ENCODE data around the gene PCDHGA3. TPM values are rescaled to one million over a fixed set of nuclear protein-coding genes. Genes with fewer than 3 reads are reported as not detected.
A peak's percentile ranks its signal among the peaks of the same experiment; 100 is the strongest.
"Not testable (repeated sequence)": the region's sequence is repeated elsewhere in the genome, so short reads cannot be mapped to it uniquely, and the experiment has no call there.

Gene PCDHGA3
- total RNA-seq: 1 to 10 TPM; 3.0 to 4.7 (median 4.1) TPM

GRCh38 chr5:141343242-141343952 lies at the start of gene PCDHGA3:
PCDHGA3 (plus strand) TSS chr5:141343829; CDS start chr5:141344034, 205 bp downstream.
- H3K9me3 ChIP-seq: no peaks in the 10 kb centered on the region
- DNase-seq: no peak
- H3K4me1 ChIP-seq: no peaks in the 10 kb centered on the region
- H3K27ac ChIP-seq: no peak within 1 kb of the TSS
- no peak for TF ChIP-seq POLR2A (IDR thresholded peaks at IDR 0.05)
- peak in 1 of 6 experiments; percentile 14 for TF ChIP-seq CTCF (IDR thresholded peaks at IDR 0.05)
- no peaks in the 10 kb centered on the region for H3K27me3 ChIP-seq
- no peak within 1 kb of the TSS for H3K4me3 ChIP-seq (replicated peaks in 1 of 3)
- intact Hi-C loops (cut with DNase I): no loop called here
- WGBS, 2 donors: 22 to 29% methylated on average over 9 of the region's 9 CpGs
- no peaks in the 10 kb centered on the region for H3K36me3 ChIP-seq

- intact Hi-C loops (cut with DNase I): no loop called here
These were observed 45.3 kb upstream of the PCDHGA3 start for GRCh38 chr5:141298376-141298775.

GRCh38 chr5:141303756-141304155 lies 39.9 kb upstream of the PCDHGA3 start, which contains the start of gene SLC25A2:
SLC25A2 (minus strand) TSS chr5:141304049; CDS start chr5:141303865, 184 bp downstream.
- intact Hi-C loops (cut with DNase I): no loop called here
- Histone ChIP-seq H3K4me3 (replicated peaks in 1 of 3) (no peak within 1 kb of the TSS), H3K27ac (no peak within 1 kb of the TSS), H3K9me3 (no peaks in the 10 kb centered on the region), H3K36me3 (no peaks in the 10 kb centered on the region), H3K27me3 (no peaks in the 10 kb centered on the region), H3K4me1 (no peaks in the 10 kb centered on the region)
- 30 to 50% methylated on average over 2 to 22 of the region's 36 CpGs for WGBS, 2 donors
- no peak for TF ChIP-seq CTCF (IDR thresholded peaks at IDR 0.05)
- TF ChIP-seq POLR2A (IDR thresholded peaks at IDR 0.05): no peak
- DNase-seq: no peak

More at GRCh38 chr5:141298376-141298775, 45.3 kb upstream of the PCDHGA3 start:
- H3K4me3 ChIP-seq (replicated peaks in 1 of 3): no peak overlapping the region
- WGBS, 2 donors: 93 to 95% methylated on average over 4 of the region's 4 CpGs
- no peaks in the 10 kb centered on the region for H3K27me3 ChIP-seq
- no peaks in the 10 kb centered on the region for H3K36me3 ChIP-seq
- H3K9me3 ChIP-seq: no peaks in the 10 kb centered on the region
- H3K27ac ChIP-seq: no peak overlapping the region
- no peaks in the 10 kb centered on the region for H3K4me1 ChIP-seq
- DNase-seq: no peak
- TF ChIP-seq CTCF (IDR thresholded peaks at IDR 0.05) (no peak), POLR2A (IDR thresholded peaks at IDR 0.05) (no peak)

GRCh38 chr5:141306630-141307029 lies 37.0 kb upstream of the PCDHGA3 start:
- no peaks in the 10 kb centered on the region for H3K36me3 ChIP-seq
- no peak overlapping the region for H3K27ac ChIP-seq
- no peaks in the 10 kb centered on the region for H3K4me1 ChIP-seq
- H3K4me3 ChIP-seq (replicated peaks in 1 of 3): no peak overlapping the region
- DNase-seq: no peak
- intact Hi-C loops (cut with DNase I): no loop called here
- no peaks in the 10 kb centered on the region for H3K9me3 ChIP-seq
- 93 to 100% methylated on average over 1 of the region's 1 CpG for WGBS, 2 donors
- H3K27me3 ChIP-seq: no peaks in the 10 kb centered on the region
- TF ChIP-seq CTCF (IDR thresholded peaks at IDR 0.05): no peak
- TF ChIP-seq POLR2A (IDR thresholded peaks at IDR 0.05): no peak

- Histone ChIP-seq H3K9me3 (peaks cover 1% of the 10 kb centered on the region), H3K4me3 (replicated peaks in 1 of 3) (no peak overlapping the region), H3K36me3 (peaks cover 5 to 7% of the 10 kb centered on the region in 2 donors), H3K4me1 (no peaks in the 10 kb centered on the region), H3K27ac (no peak overlapping the region), H3K27me3 (no peaks in the 10 kb centered on the region)
- TF ChIP-seq CTCF (IDR thresholded peaks at IDR 0.05) (no peak), POLR2A (IDR thresholded peaks at IDR 0.05) (no peak)
- intact Hi-C loops (cut with DNase I): no loop called here
- DNase-seq: no peak
These were observed 29.9 kb upstream of the PCDHGA3 start for GRCh38 chr5:141313711-141314110.

GRCh38 chr5:141316963-141317362 lies 26.7 kb upstream of the PCDHGA3 start:
- WGBS, 2 donors: 94 to 95% methylated on average over 4 of the region's 4 CpGs
- not testable (repeated sequence) for H3K4me1 ChIP-seq; H3K4me3 ChIP-seq (replicated peaks in 1 of 3); H3K27ac ChIP-seq; H3K27me3 ChIP-seq; DNase-seq
- intact Hi-C loops (cut with DNase I): loop anchor here (5.0 kb wide), 1 partner anchor 60 kb away; no protein-coding TSS in a partner anchor
- H3K9me3 ChIP-seq: peaks cover 12% of the 10 kb centered on the region
- peaks cover 14 to 18% of the 10 kb centered on the region in 2 donors for H3K36me3 ChIP-seq

All from thyroid gland (tissue), 4 donors.